CD1c-positive myeloid dendritic cell (primary cell): ENCODE measurements around the gene EIF2B2.

Experiments
- DNase-seq: peaks from one replicate; pipeline ENCODE4 v3.0.0-alpha.2; 2016; ENCODE audit errors: extremely low spot score

Gene EIF2B2

GRCh38 chr14:75002392-75003249, at the start of gene EIF2B2:
TSS of gene EIF2B2 (plus strand) at chr14:75002921. CDS start at chr14:75002991, 70 bp downstream.
- peak; percentile 98 for DNase-seq

GRCh38 chr14:74953686-74954085, 49.0 kb upstream of the EIF2B2 start:
- no peak for DNase-seq

GRCh38 chr14:74954232-74954946, 48.3 kb upstream of the EIF2B2 start:
- no peak for DNase-seq

GRCh38 chr14:74954947-74955228, 47.8 kb upstream of the EIF2B2 start:
- no peak for DNase-seq

- peak; percentile 78 for DNase-seq
These were observed 47.3 kb upstream of the EIF2B2 start, which contains the start of gene PGF for GRCh38 chr14:74955229-74956026. TSS of gene PGF (minus strand) at chr14:74955597. CDS start at chr14:74955242, 355 bp downstream.

- no peak for DNase-seq
These were observed 46.8 kb upstream of the EIF2B2 start for GRCh38 chr14:74956027-74956279.

GRCh38 chr14:74956280-74957072, 46.2 kb upstream of the EIF2B2 start:
- no peak for DNase-seq

- DNase-seq: peak; percentile 36
These were observed 43.0 kb upstream of the EIF2B2 start for GRCh38 chr14:74959596-74960180.

GRCh38 chr14:74960736-74961135, 42.0 kb upstream of the EIF2B2 start:
- no peak for DNase-seq

- no peak for DNase-seq
These were observed 41.3 kb upstream of the EIF2B2 start for GRCh38 chr14:74961238-74961911.

GRCh38 chr14:74962046-74962445, 40.7 kb upstream of the EIF2B2 start:
- peak; percentile 56 for DNase-seq

GRCh38 chr14:74962493-74962892, 40.2 kb upstream of the EIF2B2 start:
- DNase-seq: peak; percentile 80

- no peak for DNase-seq
These were observed 39.5 kb upstream of the EIF2B2 start for GRCh38 chr14:74963178-74963704.

GRCh38 chr14:74963705-74964271, 38.9 kb upstream of the EIF2B2 start:
- no peak for DNase-seq

- DNase-seq: no peak
These were observed 37.8 kb upstream of the EIF2B2 start for GRCh38 chr14:74964787-74965485.

- no peak for DNase-seq
These were observed 37.1 kb upstream of the EIF2B2 start for GRCh38 chr14:74965486-74966153.

GRCh38 chr14:74968811-74969210, 33.9 kb upstream of the EIF2B2 start:
- DNase-seq: no peak

- peak; percentile 36 for DNase-seq
These were observed 29.6 kb upstream of the EIF2B2 start for GRCh38 chr14:74973003-74973653.
